Coronary artery (tissue), 2 donors: Measurements from ENCODE around the gene TUBG2.
A peak's percentile ranks its signal among the peaks of the same experiment; 100 is the strongest.
"Not testable (repeated sequence)": the region's sequence is repeated elsewhere in the genome, so short reads cannot be mapped to it uniquely, and the experiment has no call there.

Source experiments
- DNase-seq: peaks from one replicate; pipeline ENCODE4 v3.0.0-alpha.2; 2017; ENCODE audit warnings: low spot score
- H3K27ac ChIP-seq, 2 donors: fragments of 200-600 bp; sonication (generic); one replicate each; pipeline ENCODE4 v1.5.1; 2016 to 2019
- H3K4me3 ChIP-seq: fragments of 200-600 bp; sonication (generic); 2 replicates; pipeline ENCODE4 v1.5.1; 2016; ENCODE audit warnings: mild to moderate bottlenecking, moderate library complexity
- CTCF ChIP-seq: fragments of 200-600 bp; sonication (generic); IDR thresholded peaks from one replicate; pipeline ENCODE4 v1.5.1; 2019; ENCODE audit warnings: antibody characterized with exemption

Gene TUBG2

GRCh38 chr17:42642336-42642735, 16.7 kb upstream of the TUBG2 start:
- DNase-seq = no peak
- no peak overlapping the region for H3K4me3 ChIP-seq
- no peak for TF ChIP-seq CTCF
- H3K27ac ChIP-seq = no peak overlapping the region

GRCh38 chr17:42647778-42648177, 11.3 kb upstream of the TUBG2 start:
- no peak overlapping the region for H3K27ac ChIP-seq
- no peak for DNase-seq
- TF ChIP-seq CTCF = no peak
- no peak overlapping the region for H3K4me3 ChIP-seq

- TF ChIP-seq CTCF = no peak
- DNase-seq = no peak
- H3K27ac ChIP-seq = no peak overlapping the region
- no peak overlapping the region for H3K4me3 ChIP-seq
Measured at GRCh38 chr17:42651392-42651791, 7.7 kb upstream of the TUBG2 start.

GRCh38 chr17:42653179-42654124, 5.6 kb upstream of the TUBG2 start:
- peak overlapping the region; percentile 57 for H3K4me3 ChIP-seq
- no peak for TF ChIP-seq CTCF
- DNase-seq = peak; percentile 82
- H3K27ac ChIP-seq = peak overlapping the region; percentile 72 to 75

- H3K4me3 ChIP-seq = no peak overlapping the region
- H3K27ac ChIP-seq = no peak overlapping the region
- no peak for TF ChIP-seq CTCF
- no peak for DNase-seq
Measured at GRCh38 chr17:42655528-42655927, 3.6 kb upstream of the TUBG2 start.

- Histone ChIP-seq H3K4me3 (no peak overlapping the region), H3K27ac (no peak overlapping the region)
- no peak for TF ChIP-seq CTCF
- DNase-seq = no peak
Measured at GRCh38 chr17:42657824-42658588, 1.1 kb upstream of the TUBG2 start.

GRCh38 chr17:42659932-42660274, 819 bp downstream of the TUBG2 start:
- Histone ChIP-seq H3K27ac (peak overlapping the region; percentile 84), H3K4me3 (peak overlapping the region; percentile 77)
- not testable (repeated sequence) for DNase-seq
